IPS-18a (cell line): ENCODE measurements around the gene SNX13.

ENCODE experiments used
- H3K27ac ChIP-seq: one replicate; pipeline ENCODE4 v1.5.1; 2013; ENCODE audit warnings: low read length
- H3K27me3 ChIP-seq: one replicate; pipeline ENCODE4 v1.6.1; 2013; ENCODE audit warnings: mild to moderate bottlenecking, low read length; ENCODE audit not compliant: control insufficient read depth, insufficient read depth
- H3K36me3 ChIP-seq: one replicate; pipeline ENCODE4 v1.6.1; 2013; ENCODE audit warnings: low read depth, low read length; ENCODE audit not compliant: control insufficient read depth
- H3K4me1 ChIP-seq: one replicate; pipeline ENCODE4 v1.6.1; 2013; ENCODE audit warnings: low read depth, low read length; ENCODE audit not compliant: control insufficient read depth
- H3K4me3 ChIP-seq: one replicate; pipeline ENCODE4 v1.5.1; 2013; ENCODE audit warnings: low read length
- H3K9ac ChIP-seq: one replicate; pipeline ENCODE4 v1.6.1; 2013; ENCODE audit warnings: mild to moderate bottlenecking, low read length, moderate library complexity
- H3K9me3 ChIP-seq: one replicate; pipeline ENCODE4 v1.6.1; 2013; ENCODE audit warnings: low read depth, low read length; ENCODE audit not compliant: control insufficient read depth

SNX13 gene

DNA sequence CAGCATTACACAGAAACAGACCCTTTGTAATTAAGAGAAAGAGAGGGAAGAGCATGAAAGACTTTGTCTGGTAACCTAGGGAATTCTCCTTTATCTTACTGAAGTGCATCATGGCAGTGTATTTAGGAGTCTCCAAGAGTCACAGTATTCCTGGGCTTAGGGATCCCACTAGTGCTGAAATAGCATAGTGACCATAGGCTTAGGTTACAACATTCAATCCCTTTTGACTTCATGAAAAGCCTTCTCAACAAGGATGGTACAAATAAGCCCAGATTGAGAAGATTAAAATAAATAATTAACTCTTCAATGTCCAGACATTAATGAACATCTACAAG lies 76.5 kb downstream of the SNX13 start:
- Histone ChIP-seq H3K36me3 (no peaks in the 10 kb centered on the region), H3K27me3 (no peaks in the 10 kb centered on the region), H3K27ac (no peak overlapping the region), H3K4me3 (no peak overlapping the region), H3K9ac (no peak overlapping the region), H3K9me3 (no peaks in the 10 kb centered on the region), H3K4me1 (peaks cover 8% of the 10 kb centered on the region)

DNA sequence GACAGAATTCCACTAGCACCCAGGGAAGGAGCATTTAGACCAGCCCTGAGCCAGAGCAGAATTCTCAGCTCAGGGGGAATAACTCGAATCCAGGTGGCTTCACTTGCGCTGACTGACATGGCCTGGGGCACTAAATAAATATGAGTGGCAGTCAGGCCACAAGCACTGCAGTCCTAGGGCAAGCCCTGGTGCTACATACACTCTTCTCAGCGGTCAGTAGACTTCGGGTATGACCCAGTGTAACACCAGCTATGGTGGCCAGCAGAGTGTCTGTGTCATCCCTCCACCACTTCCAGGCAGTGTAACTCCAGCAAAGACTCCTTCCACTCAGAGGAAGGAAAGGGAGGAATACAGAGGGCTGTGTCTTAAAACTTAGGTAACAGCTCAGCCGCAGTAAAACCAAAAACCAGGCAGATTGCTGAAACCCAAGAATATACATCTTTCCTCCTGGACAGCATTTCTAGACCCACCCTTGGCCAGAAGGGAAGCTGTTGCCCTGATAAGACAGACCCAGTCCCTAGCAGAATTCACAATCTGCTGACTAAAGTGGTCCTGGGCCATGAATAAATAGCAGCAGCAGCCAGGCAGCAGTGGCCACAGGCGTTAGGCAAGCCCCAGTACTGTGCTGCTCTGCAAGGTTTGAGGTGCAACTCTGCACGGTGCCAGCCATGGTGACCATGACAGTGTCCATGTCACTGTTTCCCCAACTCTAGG lies 77.0 kb downstream of the SNX13 start:
- Histone ChIP-seq H3K4me3 (no peak overlapping the region), H3K27me3 (no peaks in the 10 kb centered on the region), H3K27ac (no peak overlapping the region), H3K36me3 (no peaks in the 10 kb centered on the region), H3K9me3 (no peaks in the 10 kb centered on the region), H3K4me1 (peaks cover 8% of the 10 kb centered on the region), H3K9ac (no peak overlapping the region)

DNA sequence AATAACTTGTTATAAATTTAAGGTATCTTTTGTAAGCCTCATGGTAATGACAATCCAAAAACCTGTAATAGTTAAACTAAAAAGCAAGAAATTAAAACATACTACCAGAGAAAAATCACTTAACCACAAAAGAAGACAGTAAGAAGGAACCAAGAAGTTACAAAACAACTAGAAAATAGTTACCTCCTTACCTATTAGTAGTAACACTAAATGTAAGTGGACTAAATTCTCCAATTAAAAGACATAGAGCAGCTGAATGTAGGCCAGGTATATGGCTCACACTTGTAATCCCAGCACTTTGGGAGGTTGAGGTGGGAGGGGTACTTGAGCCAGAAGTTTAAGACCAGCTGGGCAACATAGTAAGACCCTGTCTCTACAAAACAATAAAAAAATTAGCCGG lies 84.0 kb downstream of the SNX13 start:
- Histone ChIP-seq H3K9me3 (peaks cover 3% of the 10 kb centered on the region), H3K27me3 (no peaks in the 10 kb centered on the region), H3K4me1 (no peaks in the 10 kb centered on the region), H3K36me3 (no peaks in the 10 kb centered on the region), H3K4me3 (no peak overlapping the region), H3K9ac (no peak overlapping the region), H3K27ac (no peak overlapping the region)

DNA sequence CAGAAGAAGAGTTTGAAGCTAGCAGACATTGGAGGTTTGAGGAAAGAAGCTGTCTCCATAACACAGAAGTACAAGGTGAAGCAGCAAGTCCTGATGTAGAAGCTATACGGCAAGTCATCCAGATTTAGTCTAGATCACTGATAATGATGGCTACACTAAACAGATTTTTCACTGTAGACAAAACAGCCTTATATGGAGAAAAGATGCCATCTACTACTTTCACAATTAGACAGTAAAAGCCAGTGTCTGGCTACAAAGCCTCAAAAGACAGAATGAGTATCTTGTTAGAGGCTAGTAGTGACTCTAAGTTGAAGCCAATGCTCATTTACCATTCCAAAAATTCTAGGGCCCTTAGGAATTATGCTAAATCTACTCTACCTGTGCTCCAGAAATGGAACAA lies 85.1 kb downstream of the SNX13 start:
- no peak overlapping the region for H3K9ac ChIP-seq

DNA sequence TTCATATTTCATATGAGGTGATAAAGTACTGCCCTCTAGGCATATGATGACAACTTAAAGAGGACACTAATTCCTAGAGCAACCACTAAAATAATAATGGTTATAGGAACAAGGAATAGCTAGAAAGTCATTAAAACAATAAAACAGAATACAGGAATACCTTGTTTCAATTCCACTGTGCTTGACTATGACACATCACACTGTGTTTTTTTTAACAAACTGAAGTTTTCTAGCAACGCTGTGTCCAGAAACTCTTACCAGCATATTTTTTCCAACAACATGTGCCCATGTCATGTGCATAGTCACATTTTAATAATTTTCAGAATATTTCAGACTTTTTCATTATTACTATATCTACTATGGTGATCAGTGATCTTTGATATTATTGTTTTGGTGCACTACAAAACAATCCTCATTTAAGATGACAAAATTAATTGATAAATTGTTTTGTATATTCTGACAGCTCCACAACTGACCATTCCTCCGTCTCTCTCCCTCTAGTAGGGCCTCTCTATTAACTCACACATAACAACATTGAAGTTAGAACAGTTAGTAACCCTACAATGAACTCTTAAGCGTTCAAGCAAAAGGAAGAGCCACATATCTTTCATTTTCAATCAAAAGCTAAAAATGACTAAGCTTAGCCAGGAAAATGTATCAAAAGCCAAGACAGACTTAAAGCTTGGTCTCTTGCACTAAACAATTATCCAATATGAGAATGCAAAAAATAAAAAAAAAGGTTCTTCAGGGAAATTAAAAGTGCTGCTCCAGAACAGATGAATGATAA lies 85.8 kb downstream of the SNX13 start:
- no peak overlapping the region for H3K27ac ChIP-seq
- no peaks in the 10 kb centered on the region for H3K4me1 ChIP-seq
- no peaks in the 10 kb centered on the region for H3K27me3 ChIP-seq
- peaks cover 3% of the 10 kb centered on the region for H3K9me3 ChIP-seq
- no peak overlapping the region for H3K9ac ChIP-seq
- H3K4me3 ChIP-seq, result no peak overlapping the region
- no peaks in the 10 kb centered on the region for H3K36me3 ChIP-seq

More for the DNA sequence above, 85.1 kb downstream of the SNX13 start:
- peaks cover 3% of the 10 kb centered on the region for H3K9me3 ChIP-seq
- H3K27ac ChIP-seq, result no peak overlapping the region
- H3K4me1 ChIP-seq, result no peaks in the 10 kb centered on the region
- no peaks in the 10 kb centered on the region for H3K36me3 ChIP-seq
- no peaks in the 10 kb centered on the region for H3K27me3 ChIP-seq
- H3K4me3 ChIP-seq, result no peak overlapping the region

DNA sequence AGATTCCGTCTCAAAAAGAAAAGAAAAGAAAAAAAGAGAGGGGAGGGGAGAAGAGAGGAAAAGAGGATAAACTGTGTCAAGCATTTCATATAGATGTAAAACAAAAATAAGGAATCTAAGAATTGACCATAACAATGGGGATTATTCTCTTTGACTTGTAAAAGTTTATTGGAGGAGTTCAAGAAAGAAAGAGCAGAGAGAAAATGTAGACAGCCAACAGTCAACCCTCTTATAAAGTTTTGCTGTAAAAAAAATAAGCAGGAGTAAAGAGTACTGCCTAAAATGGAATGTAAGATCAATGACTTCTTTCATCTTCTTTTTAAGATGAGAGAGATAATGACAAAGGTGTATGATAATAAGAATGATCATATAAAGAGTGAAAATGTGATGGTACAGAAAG lies 87.9 kb downstream of the SNX13 start:
- Histone ChIP-seq H3K9me3 (peaks cover 3% of the 10 kb centered on the region), H3K4me1 (no peaks in the 10 kb centered on the region), H3K27me3 (no peaks in the 10 kb centered on the region), H3K27ac (no peak overlapping the region), H3K4me3 (no peak overlapping the region), H3K36me3 (no peaks in the 10 kb centered on the region), H3K9ac (no peak overlapping the region)

DNA sequence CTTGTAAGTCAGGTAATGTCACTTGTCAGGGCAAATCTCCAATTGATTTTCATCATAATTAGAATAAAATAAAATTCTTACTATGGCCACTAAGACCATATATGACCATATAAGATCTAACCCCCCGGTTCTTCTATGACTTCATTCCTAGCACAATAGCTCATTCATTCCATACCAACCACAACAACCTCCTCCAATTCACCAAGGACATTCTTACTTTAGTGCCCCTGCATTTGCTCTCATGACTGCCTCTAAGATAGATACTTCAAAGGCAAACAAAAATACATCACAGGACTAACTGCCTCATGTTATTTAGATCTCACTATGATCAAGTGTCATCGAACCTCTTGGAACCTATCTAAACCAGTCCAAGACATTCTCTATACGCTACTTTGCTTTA lies 90.8 kb downstream of the SNX13 start:
- Histone ChIP-seq H3K4me1 (no peaks in the 10 kb centered on the region), H3K4me3 (no peak overlapping the region), H3K9me3 (no peaks in the 10 kb centered on the region), H3K9ac (no peak overlapping the region), H3K27ac (no peak overlapping the region), H3K36me3 (no peaks in the 10 kb centered on the region), H3K27me3 (no peaks in the 10 kb centered on the region)

DNA sequence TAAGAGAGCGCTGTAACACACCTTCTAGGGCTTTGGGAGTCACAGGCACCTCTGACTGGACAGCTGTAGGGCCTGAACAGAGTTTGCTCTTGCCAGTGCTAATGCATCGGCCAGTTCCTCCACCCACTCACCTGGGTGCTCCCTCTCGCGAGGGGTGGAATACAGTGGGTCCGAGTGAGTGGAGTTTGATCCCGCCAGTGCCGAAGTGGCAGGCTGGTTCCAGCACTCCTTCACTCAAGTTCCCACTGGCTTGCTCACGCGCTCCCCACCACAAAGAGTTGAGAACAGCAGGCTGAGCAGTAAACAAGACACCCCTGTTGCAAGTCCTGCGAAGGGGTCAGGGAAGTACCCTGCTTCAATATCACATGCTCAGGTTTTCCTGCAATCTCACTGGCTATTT lies 91.8 kb downstream of the SNX13 start:
- Histone ChIP-seq H3K27ac (no peak overlapping the region), H3K27me3 (no peaks in the 10 kb centered on the region), H3K36me3 (no peaks in the 10 kb centered on the region), H3K4me3 (no peak overlapping the region), H3K9ac (no peak overlapping the region), H3K4me1 (no peaks in the 10 kb centered on the region), H3K9me3 (no peaks in the 10 kb centered on the region)

DNA sequence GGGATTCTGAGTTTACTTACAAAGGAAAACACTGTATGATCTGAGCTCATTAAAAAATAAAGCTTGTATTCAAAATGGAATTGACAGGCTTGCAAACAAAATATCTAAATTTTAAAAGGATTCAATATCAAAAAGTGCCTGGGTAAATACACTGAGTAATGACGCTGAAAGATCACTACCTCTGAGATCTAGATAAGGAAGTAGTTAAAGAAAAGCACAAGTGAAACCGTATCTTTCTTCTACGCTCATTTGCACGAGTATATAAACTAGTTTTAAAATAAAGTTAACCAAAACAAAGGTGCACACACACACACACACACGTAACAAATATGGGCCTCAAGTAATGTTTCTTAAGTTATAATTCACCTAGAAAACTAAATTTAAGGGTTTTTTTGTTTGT lies 93.4 kb downstream of the SNX13 start:
- H3K9ac ChIP-seq, result no peak overlapping the region
- no peak overlapping the region for H3K27ac ChIP-seq
- no peaks in the 10 kb centered on the region for H3K36me3 ChIP-seq

DNA sequence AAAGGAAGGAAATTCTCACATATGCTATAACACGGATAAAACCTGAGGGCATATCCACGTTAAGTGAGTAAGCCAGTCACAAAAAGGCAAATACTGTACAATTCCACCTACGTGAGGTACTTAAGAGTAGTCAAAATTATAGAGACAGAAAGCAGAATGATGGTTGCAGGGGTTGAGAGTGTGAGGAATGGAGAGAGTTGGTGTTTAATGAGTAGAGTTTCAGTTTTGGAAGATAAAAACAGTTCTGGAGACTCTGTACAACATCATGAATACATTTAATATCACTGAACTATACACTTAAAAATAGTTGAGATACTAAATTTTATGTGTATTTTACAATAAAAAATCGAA lies 95.1 kb downstream of the SNX13 start:
- peaks cover 5% of the 10 kb centered on the region for H3K4me1 ChIP-seq
- H3K4me3 ChIP-seq, result no peak overlapping the region

More for the DNA sequence above, 93.4 kb downstream of the SNX13 start:
- Histone ChIP-seq H3K9me3 (no peaks in the 10 kb centered on the region), H3K4me3 (no peak overlapping the region), H3K4me1 (no peaks in the 10 kb centered on the region), H3K27me3 (no peaks in the 10 kb centered on the region)

DNA sequence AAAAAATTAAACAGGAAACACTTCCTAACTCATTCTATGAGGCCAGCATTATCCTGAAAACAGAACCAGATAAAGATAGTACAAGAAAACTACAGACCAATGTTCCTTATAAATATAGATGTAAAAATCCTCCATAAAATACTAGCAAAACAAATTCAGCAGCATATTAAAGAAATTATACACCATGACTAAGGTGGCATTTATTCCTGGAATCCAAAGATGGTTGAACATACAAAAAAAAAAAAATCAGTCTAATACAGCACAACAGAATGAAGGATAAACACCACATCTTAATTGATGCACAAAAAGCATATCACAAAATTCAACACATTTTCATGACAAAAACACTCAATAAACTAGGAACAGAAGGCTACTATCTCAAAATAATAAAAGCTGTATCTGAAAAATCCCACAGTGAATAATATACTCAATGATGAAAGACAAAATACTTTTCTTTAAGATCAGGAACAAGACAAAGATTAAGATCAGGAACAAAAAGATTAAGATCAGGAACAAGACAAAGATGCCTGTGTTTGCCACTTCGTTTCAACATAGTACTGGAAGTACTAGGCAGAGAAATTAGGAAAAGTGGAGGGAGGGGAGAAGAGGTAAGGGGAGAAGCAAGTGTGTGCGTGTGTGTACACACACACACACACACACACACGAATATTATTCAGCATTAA lies 95.6 kb downstream of the SNX13 start:
- no peak overlapping the region for H3K9ac ChIP-seq
- H3K9me3 ChIP-seq, result no peaks in the 10 kb centered on the region
- no peak overlapping the region for H3K27ac ChIP-seq
- H3K4me1 ChIP-seq, result peaks cover 5% of the 10 kb centered on the region
- H3K27me3 ChIP-seq, result no peaks in the 10 kb centered on the region
- no peaks in the 10 kb centered on the region for H3K36me3 ChIP-seq
- no peak overlapping the region for H3K4me3 ChIP-seq

More for the DNA sequence above, 95.1 kb downstream of the SNX13 start:
- H3K36me3 ChIP-seq, result no peaks in the 10 kb centered on the region
- no peak overlapping the region for H3K27ac ChIP-seq
- H3K9me3 ChIP-seq, result no peaks in the 10 kb centered on the region
- no peaks in the 10 kb centered on the region for H3K27me3 ChIP-seq
- H3K9ac ChIP-seq, result no peak overlapping the region
